Vagina (tissue), 2 donors: ENCODE results near the gene LCN2.

Experiments used
- POLR2A ChIP-seq, 2 donors: fragments of 450-650 bp; IDR thresholded peaks; one replicate each; pipeline ENCODE4 v1.6.1; 2017; ENCODE audit warnings: antibody characterized with exemption in 2 of 2, mild to moderate bottlenecking in 2 of 2, moderate library complexity in 2 of 2
- TF ChIP-seq, protein P1 (sequence below), 3 experiments: fragments of 450-650 bp in 2 of 3; fragments of 200-600 bp in 1 of 3; sonication (generic) in 1 of 3; IDR thresholded peaks; one replicate each; pipeline ENCODE4 v1.5.1; 2017 to 2019; ENCODE audit warnings: antibody characterized with exemption in 3 of 3, mild to moderate bottlenecking in 2 of 3, moderate library complexity in 2 of 3

DNA sequence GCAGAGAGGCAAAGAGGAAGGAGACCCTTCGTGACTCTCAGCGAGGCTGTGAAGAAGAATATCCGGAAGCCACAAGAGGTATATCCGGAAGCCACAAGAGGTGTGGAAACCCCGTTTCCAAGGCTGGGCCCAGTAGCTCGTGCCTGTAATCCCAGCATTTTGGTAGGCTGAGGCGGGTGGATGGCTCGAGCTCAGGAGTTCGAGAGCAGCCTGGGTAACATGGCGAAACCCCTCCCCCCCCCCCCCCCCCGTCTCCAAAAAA lies 10.2 kb downstream of the LCN2 start:
- TF ChIP-seq POLR2A (IDR thresholded peaks at IDR 0.05): no peak
- TF ChIP-seq, protein P1, sequence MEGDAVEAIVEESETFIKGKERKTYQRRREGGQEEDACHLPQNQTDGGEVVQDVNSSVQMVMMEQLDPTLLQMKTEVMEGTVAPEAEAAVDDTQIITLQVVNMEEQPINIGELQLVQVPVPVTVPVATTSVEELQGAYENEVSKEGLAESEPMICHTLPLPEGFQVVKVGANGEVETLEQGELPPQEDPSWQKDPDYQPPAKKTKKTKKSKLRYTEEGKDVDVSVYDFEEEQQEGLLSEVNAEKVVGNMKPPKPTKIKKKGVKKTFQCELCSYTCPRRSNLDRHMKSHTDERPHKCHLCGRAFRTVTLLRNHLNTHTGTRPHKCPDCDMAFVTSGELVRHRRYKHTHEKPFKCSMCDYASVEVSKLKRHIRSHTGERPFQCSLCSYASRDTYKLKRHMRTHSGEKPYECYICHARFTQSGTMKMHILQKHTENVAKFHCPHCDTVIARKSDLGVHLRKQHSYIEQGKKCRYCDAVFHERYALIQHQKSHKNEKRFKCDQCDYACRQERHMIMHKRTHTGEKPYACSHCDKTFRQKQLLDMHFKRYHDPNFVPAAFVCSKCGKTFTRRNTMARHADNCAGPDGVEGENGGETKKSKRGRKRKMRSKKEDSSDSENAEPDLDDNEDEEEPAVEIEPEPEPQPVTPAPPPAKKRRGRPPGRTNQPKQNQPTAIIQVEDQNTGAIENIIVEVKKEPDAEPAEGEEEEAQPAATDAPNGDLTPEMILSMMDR (IDR thresholded peaks at IDR 0.05): no peak
